Testis (tissue), 2 donors: ENCODE data around the gene CCDC30.

Experiments used
- POLR2A ChIP-seq: fragments of 450-650 bp; IDR thresholded peaks from one replicate; pipeline ENCODE4 v1.6.1; 2017; ENCODE audit warnings: antibody characterized with exemption, mild to moderate bottlenecking, moderate library complexity
- TF ChIP-seq, protein P1 (sequence below), 3 experiments: fragments of 450-650 bp in 2 of 3; fragments of 200-600 bp in 1 of 3; sonication (generic) in 1 of 3; IDR thresholded peaks; one replicate each; pipeline ENCODE4 v1.5.1; 2016 to 2019; ENCODE audit warnings: antibody characterized with exemption in 3 of 3, mild to moderate bottlenecking in 2 of 3, moderate library complexity in 1 of 3

DNA sequence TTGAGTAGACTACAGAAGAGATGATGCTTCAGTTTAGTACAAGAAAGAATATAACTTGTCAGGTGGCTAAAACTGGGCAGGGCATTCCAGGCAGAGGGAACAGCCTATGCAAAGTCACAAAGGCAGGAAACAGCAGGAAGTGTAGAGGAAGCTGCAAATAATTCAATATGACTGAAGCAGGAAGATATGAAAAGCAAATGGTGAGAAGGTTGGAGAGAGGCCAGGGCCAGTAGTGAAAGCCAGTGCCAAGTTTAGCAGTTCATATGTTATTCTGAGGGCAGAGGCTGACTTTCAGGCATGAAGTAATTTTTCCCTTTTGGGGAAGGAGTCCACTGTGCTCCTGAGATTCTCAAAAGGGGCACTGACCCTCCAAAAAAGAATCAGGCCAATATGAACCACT lies 211.1 kb downstream of the CCDC30 start:
- TF ChIP-seq, protein P1, sequence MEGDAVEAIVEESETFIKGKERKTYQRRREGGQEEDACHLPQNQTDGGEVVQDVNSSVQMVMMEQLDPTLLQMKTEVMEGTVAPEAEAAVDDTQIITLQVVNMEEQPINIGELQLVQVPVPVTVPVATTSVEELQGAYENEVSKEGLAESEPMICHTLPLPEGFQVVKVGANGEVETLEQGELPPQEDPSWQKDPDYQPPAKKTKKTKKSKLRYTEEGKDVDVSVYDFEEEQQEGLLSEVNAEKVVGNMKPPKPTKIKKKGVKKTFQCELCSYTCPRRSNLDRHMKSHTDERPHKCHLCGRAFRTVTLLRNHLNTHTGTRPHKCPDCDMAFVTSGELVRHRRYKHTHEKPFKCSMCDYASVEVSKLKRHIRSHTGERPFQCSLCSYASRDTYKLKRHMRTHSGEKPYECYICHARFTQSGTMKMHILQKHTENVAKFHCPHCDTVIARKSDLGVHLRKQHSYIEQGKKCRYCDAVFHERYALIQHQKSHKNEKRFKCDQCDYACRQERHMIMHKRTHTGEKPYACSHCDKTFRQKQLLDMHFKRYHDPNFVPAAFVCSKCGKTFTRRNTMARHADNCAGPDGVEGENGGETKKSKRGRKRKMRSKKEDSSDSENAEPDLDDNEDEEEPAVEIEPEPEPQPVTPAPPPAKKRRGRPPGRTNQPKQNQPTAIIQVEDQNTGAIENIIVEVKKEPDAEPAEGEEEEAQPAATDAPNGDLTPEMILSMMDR (IDR thresholded peaks at IDR 0.05) = no peak
- no peak for TF ChIP-seq POLR2A
